ENCODE measurements around the gene MID1IP1.

Gene MID1IP1

GRCh38 chrX:38816155-38816554 lies 14.9 kb downstream of the MID1IP1 start:
- no peak for DNase-seq

- peak; percentile 13 for DNase-seq
Measured at GRCh38 chrX:38817004-38817703, 15.9 kb downstream of the MID1IP1 start.

GRCh38 chrX:38819163-38819562 lies 17.9 kb downstream of the MID1IP1 start:
- no peak for DNase-seq

DNA sequence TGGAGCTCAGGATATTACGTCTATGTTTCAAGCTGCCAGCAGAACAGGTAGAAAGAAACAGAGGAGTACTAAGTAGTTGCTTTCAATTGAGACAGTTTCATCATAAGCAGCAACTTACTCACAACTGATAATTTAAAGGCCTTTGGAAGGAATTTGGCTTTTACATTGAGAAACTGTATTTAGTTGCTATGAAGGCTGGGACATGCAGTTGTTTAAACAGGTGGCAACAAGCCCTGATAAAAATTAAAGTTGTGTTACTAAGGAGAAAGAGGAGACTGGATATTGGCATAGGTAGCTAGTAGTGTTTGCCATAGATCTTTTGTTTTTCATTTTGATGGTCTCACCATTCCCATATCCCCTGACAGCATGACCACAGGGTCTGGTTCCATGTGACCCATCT lies 18.4 kb downstream of the MID1IP1 start:
- no peak for DNase-seq

- no peak for DNase-seq
Measured at GRCh38 chrX:38820751-38821150, 19.5 kb downstream of the MID1IP1 start.

GRCh38 chrX:38824176-38824575 lies 22.9 kb downstream of the MID1IP1 start:
- no peak for DNase-seq

DNA sequence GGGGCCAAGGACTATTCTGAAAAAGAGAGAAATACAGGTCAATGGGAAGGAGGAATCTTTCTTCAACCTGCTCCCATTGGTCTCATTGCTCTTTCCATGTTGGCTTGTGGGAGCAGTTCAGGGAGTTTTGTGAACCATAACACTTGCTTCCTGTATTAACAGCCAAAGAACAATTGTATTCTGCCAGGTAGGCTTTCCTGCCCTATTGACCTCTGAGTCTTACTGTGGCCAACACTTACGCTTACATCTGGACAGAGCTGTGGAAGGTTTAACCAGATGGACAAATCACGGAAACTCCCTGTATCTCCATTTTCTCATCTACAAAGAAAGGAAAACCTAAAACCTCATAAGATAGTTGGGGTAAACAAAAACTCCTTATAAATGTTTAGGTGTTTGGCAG lies 30.7 kb downstream of the MID1IP1 start:
- DNase-seq, result no peak

GRCh38 chrX:38837389-38837788 lies 36.1 kb downstream of the MID1IP1 start:
- DNase-seq, result no peak

DNA sequence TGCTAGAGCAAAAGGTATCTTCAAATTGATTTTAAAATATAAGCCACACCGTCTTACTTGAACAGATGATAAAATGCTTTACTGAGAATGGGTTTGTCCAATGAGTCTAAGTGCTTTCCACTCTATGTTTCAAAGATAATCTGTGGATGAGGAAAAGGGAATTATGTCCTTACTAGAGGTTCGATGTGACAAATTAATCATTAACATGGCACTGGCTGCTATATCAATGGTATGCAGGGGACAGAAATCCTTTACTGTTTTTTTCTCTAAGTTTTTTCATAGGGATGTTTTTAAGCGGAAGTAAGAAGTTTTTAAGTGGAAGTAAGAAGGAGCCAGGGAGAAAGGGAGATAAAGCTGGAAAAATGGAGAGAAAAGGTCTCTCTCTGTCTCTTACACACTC lies 38.0 kb downstream of the MID1IP1 start:
- DNase-seq, result no peak

GRCh38 chrX:38839944-38840343 lies 38.7 kb downstream of the MID1IP1 start:
- no peak for DNase-seq

GRCh38 chrX:38841750-38842149 lies 40.5 kb downstream of the MID1IP1 start:
- DNase-seq, result no peak

GRCh38 chrX:38845426-38845825 lies 44.2 kb downstream of the MID1IP1 start:
- no peak for DNase-seq

DNA sequence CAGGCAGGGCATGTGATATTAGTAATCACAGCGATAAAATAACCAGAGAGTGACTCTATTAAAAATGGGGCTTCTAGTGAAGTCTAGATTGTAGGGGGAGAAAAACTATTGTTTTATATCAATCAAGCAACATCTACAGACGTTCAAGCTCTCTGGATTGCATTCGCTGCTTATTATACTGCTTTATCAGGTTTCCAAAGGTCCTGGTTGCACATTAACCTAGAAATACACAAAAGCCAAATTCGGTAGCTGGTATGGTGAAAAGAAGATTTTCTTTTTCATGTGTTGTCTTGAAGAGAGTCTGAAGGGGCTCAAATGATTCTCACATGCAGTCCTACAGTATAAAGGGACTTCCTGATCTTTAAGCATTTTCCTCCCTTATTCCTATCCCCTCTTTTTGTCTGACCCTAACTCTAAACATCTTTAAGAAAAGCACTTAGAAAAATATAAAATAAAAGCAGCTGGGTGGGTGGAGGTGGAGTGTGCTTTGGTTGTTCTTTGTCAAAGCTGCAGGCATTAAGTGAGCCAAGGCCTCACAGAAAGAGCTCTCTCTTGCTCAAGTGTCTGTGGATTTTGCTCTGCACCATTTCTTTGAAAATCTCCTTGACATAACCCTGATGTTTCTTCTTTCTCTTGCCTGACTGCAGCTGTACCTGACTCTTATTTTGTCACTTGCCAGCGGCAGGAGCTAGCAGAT lies 46.1 kb downstream of the MID1IP1 start:
- no peak for DNase-seq

GRCh38 chrX:38847903-38848230 lies 46.6 kb downstream of the MID1IP1 start:
- no peak for DNase-seq

- no peak for DNase-seq
Measured at GRCh38 chrX:38848671-38849455, 47.6 kb downstream of the MID1IP1 start.

- no peak for DNase-seq
Measured at GRCh38 chrX:38850807-38851544, 49.7 kb downstream of the MID1IP1 start.

- DNase-seq, result no peak
Measured at GRCh38 chrX:38854305-38854704, 53.0 kb downstream of the MID1IP1 start.
